Fibroblast of skin of right biceps (primary cell): Measurements from ENCODE around the gene LRRC75A.
A peak's percentile ranks its signal among the peaks of the same experiment; 100 is the strongest.
"Not testable (repeated sequence)": the region's sequence is repeated elsewhere in the genome, so short reads cannot be mapped to it uniquely, and the experiment has no call there.

Source experiments
- DNase-seq: peaks from one replicate; pipeline ENCODE4 v3.0.0-alpha.2; 2013

The LRRC75A gene

GRCh38 chr17:16448490-16448889 is 43.5 kb downstream of the LRRC75A start:
- DNase-seq, result no peak

- DNase-seq, result no peak
Observed at GRCh38 chr17:16447676-16448075, 44.3 kb downstream of the LRRC75A start.

- DNase-seq, result no peak
Observed at GRCh38 chr17:16446338-16446983, 45.5 kb downstream of the LRRC75A start.

- peak; percentile 40 for DNase-seq
Observed at GRCh38 chr17:16444258-16444886, 47.6 kb downstream of the LRRC75A start.

- no peak for DNase-seq
Observed at GRCh38 chr17:16443511-16444257, 48.3 kb downstream of the LRRC75A start.

- DNase-seq, result no peak
Observed at GRCh38 chr17:16442594-16443510, 49.1 kb downstream of the LRRC75A start.

GRCh38 chr17:16442141-16442540 is 49.9 kb downstream of the LRRC75A start:
- peak; percentile 48 for DNase-seq

- DNase-seq, result peak; percentile 19
Observed at GRCh38 chr17:16440901-16441629, 50.9 kb downstream of the LRRC75A start.

GRCh38 chr17:16440354-16440753 is 51.6 kb downstream of the LRRC75A start:
- not testable (repeated sequence) for DNase-seq

- DNase-seq, result peak; percentile 24
Observed at GRCh38 chr17:16439811-16440351, 52.1 kb downstream of the LRRC75A start.

- no peak for DNase-seq
Observed at GRCh38 chr17:16439303-16439791, 52.6 kb downstream of the LRRC75A start.

GRCh38 chr17:16438557-16439302 is 53.3 kb downstream of the LRRC75A start:
- DNase-seq, result peak; percentile 100

GRCh38 chr17:16438173-16438556 is 53.8 kb downstream of the LRRC75A start:
- DNase-seq, result no peak

GRCh38 chr17:16437083-16437482 is 54.9 kb downstream of the LRRC75A start:
- DNase-seq, result no peak

GRCh38 chr17:16435925-16436886 is 55.8 kb downstream of the LRRC75A start:
- no peak for DNase-seq

GRCh38 chr17:16434662-16435061 is 57.3 kb downstream of the LRRC75A start:
- DNase-seq, result no peak

- no peak for DNase-seq
Observed at GRCh38 chr17:16433514-16433913, 58.5 kb downstream of the LRRC75A start.

GRCh38 chr17:16432017-16432416 is 60.0 kb downstream of the LRRC75A start:
- DNase-seq, result no peak

- DNase-seq, result no peak
Observed at GRCh38 chr17:16430650-16431049, 61.3 kb downstream of the LRRC75A start.

GRCh38 chr17:16429083-16429482 is 62.9 kb downstream of the LRRC75A start:
- DNase-seq, result no peak
